HL-60/S4 treated with retinoic acid at 250 ng/mL for 4 days and 3 days (cell line): ENCODE data around the gene ISG15.

Experiments used
- in situ Hi-C: fragments of 300-500 bp; cut with MboI; formaldehyde crosslinking; loops from 2 replicates; pipeline ENCODE4 v1.7.0; 2022; ENCODE audit warnings: low sequenced_read_pairs

Gene ISG15

DNA sequence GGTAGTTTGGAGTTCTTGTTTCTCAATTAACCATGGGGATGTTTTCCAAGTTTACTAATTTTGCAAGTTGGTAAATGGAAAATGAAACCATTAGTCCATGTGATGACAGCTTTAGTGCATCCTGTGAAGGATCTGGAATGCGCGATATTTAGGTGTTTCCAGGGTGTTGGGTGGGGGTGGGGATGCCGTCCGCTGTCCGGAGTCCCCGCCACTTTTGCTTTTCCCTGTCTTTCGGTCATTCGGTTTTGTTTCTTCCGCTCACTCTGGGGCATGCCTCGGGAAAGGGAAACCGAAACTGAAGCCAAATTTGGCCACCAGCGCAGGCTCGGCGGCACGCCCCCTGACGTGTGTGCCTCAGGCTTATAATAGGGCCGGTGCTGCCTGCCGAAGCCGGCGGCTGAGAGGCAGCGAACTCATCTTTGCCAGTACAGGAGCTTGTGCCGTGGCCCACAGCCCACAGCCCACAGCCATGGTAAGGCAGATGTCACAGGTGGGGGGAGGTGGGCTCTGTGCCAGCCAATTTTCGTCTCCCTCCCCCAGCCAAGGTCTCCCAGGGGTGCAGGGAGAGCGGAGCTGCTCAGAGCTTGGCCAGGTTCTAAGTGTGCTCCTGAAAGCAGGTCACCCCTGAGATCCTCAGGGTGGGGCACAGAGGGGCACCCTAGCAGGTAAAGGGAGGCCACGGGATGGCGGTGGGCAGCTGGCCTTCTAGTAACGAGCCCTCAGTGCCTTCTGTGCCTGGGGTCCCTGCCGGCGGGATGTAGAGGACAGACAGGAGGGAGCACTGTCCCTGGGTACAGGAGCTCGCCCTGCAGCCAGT, at the start of gene ISG15:
TSS of gene ISG15 (plus strand) at position 393 of the 817 bp plus-strand sequence. CDS start at position 470, 77 bp downstream.
- in situ Hi-C loops, result no loop called here

DNA sequence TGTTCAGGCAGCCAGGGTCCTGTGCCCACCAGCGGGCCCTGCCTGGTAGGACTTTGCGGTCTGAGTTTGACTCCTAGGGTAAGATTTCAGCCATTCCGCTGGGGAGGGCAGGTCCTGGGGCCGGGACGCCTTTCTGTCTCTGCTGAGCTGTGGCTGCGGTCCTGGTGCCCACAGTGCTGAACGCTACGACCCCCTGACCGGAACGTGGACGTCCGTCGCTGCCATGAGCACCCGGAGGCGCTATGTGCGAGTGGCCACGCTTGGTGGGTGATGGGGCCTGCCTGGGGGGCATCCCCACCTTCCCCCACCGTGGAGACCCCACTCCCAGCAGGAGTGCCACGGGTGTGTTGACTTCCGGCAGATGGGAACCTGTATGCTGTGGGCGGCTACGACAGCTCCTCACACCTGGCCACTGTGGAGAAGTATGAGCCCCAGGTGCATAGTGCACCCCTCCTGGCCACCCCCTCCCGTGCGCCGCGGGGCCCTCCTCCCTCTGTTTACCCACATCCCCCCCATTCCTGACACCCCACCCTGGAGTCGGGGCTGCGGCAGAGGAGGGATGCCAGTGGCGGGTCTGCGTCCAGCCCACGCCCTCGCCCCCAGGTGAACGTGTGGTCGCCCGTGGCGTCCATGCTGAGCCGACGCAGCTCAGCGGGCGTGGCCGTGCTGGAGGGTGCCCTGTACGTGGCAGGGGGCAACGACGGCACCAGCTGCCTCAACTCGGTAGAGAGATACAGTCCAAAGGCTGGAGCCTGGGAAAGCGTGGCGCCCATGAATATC, 49.4 kb upstream of the ISG15 start:
- in situ Hi-C loops, result no loop called here

DNA sequence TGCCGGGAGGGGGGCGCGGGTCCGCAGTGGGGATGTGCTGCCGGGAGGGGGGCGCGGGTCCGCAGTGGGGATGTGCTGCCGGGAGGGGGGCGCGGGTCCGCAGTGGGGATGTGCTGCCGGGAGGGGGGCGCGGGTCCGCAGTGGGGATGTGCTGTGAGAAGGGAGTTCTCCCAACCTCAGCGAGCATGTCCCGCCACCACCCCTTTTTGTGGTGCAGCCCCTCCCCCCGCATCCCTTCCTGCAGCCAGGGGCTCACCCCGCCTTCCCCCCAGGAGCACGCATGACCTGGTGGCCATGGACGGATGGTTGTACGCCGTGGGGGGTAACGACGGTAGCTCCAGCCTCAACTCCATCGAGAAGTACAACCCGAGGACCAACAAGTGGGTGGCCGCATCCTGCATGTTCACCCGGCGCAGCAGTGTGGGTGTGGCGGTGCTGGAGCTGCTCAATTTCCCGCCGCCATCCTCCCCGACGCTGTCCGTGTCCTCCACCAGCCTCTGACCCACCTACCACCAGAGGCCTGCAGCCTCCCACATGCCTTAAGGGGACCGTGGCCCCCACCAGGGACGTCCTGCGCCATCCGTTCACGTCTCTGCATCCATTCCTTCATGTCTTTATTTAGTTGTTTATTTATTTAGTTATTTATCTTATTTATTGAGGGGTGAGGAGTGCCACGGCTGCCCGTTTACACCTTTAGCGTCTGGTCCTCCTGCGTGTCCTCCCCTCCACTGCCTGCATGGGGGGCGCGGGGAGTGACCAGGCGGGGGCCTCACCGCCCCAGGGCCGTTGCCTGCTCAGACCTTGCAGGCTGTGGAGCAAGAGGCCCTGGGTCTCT, 48.4 kb upstream of the ISG15 start:
- in situ Hi-C loops, result no loop called here

DNA sequence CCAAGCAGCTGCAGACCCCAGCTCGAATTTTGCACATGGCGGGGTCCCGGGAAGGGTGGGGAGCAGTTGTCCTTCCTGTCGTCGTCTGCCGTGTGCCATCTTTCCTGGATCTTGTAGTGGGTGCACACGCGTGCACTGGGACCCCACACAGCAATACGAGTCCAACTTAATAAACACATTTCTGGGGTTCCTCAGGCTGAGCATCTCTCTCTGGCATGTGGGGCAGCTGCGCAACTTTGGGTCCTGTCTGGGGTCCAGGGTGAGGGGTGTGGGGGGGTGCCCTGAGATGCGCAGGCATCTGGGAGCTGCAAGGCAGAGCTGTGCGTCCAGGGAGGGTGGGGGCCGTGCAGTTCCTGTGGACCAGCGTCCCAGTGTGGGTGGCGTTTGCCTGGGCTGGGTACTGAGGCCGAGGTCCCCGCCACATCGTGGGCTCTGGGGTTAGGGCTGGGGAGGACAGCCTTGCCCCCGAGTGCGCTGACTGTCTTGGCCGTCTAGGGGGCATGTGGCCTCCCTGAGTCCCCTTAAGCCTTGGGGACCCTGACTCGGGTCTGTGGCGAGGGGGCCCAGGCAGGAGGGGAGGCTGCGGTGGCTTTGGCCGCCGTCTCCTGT, 47.7 kb upstream of the ISG15 start:
- in situ Hi-C loops, result no loop called here

DNA sequence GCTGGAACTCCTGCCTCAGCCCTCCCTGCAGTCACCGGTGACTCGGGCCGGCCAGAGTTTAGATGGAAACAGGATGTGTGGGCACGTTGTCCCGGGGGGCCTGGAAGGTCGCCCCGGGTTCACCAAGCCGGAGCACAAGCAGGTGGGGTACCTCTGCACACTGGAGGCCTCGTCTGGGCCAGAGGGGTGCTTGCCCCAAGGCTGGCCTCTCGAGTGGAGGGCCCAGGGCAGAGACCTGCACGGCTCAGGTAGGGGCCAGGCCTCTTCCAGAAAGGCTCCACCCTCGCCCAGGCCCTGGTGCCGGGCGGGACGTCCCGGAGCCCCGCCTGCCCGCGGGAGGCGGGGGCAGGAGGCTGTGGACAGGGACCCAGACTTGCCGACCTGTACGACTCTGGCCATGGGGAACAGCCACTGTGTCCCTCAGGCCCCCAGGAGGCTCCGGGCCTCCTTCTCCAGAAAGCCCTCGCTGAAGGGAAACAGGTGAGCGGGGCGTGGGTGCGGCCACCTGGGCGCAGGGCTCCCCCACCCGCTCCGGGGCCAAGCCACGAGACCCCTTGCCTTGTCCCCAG, 47.1 kb upstream of the ISG15 start, which contains the start of gene PLEKHN1:
TSS of gene PLEKHN1 (plus strand) at position 348 of the 569 bp plus-strand sequence. CDS start at position 398, 50 bp downstream.
- in situ Hi-C loops, result no loop called here

DNA sequence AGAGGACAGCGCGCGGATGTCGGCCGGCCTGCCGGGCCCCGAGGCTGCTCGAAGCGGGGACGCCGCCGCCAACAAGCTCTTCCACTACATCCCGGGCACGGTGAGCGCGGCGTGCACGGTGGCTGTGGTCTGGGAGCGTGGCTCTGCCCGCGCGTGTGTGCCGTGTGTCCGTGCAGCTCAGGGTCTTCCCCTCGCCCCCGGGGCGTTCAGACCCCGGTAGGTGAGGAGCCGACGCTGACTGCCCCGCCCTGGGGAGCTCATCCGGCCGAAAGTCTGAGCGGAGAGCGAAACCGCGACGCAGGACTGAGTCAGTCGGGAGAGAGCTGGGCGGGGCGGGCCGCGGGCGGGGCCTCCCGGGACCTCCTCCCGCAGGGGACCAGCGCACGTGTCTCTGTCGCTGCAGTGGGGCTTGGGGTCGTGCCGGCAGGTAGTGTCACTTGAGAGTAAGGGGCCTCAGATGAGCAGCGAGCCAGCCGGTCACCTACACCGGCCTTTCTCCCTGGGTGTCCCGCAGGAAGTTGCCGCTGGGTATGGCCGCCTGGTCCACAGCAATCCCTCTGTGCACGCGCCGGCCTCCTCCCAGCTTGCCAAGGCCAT, 46.5 kb upstream of the ISG15 start:
- in situ Hi-C loops, result no loop called here

DNA sequence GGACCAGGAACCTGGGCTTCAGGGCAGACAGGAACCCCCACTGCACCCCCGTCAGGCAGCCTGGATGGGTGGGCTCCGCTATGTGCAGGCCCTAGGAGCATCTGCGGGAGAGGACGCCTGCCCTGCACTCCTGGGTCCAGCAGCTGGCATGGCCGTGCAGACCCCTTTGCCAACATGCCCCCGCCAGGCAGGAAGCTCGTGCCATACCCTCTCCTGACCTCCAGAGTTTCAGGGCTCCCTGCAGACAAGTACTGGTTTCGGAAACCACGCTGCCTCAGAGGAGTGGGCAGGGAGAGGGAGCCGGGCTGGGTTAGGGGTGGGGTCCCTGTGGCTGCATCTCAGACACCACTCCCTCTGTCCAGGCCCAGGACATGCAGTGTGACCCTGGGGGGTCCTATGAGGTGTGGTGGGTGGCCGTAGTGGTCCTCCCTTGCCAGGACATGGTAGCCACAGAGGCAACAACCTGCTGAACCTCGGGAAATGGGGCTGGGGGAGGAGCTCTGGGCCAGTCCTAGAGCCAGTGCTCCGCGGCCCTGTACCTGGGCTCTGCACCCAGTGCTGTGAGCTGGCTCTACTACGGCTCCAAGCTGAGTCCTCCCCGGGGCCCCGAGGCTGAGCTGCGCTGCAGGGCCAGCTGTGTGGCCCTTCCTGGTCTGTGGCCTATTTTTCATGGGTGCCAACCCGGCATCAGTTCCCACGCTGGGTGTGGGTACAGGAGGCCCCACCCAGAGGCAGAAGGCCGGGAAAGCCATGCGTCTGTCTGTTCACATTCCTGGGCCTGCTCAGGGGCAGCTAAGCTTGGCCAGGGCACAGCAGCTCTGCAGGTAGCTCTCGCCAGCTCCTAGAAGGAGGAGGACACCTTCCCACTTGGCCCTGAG, 45.6 kb upstream of the ISG15 start:
- in situ Hi-C loops, result no loop called here

DNA sequence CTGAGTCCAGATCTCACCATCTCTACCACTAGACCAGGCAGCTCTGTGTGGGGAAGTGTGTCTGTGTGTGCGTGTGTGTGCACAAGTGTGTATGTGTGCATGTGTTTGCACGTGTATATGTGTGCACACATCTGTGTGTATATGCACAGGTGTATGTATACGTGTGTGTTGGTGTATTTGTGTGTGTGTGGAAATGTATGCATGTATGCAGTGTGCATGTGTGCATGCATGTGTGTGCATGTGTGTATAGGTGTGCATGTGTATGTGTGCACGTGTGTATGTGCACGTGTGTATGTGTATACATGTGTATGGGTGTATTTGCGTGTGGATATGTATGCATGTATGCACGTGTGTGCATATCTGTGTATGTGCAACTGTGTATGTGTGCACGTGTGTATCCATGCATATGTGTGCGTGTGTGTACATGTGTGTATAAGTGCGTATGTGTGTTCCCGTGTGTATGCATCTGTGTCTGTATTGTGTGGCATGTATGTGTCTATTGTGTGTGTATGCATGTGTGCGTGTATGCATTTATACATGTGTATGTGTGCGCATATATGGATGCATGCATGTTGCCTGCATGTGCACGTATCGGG, 43.9 kb upstream of the ISG15 start:
- in situ Hi-C loops, result no loop called here

DNA sequence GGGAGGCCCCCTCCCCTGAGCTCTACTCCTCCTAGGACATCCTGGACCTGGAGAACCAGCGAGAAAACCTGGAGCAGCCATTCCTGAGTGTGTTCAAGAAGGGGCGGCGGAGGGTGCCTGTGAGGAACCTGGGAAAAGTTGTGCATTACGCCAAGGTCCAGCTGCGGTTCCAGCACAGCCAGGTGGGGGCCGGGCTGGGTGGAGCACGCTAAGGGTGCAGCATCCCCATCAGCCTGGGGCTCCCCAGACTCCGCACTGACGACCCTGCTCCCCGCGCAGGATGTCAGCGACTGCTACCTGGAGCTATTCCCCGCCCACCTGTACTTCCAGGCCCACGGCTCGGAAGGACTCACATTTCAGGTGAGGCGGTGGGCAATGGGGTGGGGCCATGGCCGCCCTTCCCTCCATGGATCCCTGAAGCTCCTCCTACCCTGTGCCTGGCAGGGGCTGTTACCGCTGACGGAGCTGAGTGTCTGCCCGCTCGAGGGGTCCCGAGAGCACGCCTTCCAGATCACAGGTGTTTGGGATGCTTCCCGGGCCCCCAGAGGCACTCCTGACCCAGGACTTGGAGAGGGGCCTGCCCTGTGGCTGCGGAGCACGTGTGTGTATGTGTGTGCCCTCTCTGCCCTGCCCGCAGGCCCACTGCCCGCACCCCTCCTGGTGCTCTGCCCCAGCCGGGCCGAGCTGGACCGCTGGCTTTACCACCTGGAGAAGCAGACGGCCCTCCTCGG, 42.9 kb upstream of the ISG15 start:
- in situ Hi-C loops, result no loop called here

DNA sequence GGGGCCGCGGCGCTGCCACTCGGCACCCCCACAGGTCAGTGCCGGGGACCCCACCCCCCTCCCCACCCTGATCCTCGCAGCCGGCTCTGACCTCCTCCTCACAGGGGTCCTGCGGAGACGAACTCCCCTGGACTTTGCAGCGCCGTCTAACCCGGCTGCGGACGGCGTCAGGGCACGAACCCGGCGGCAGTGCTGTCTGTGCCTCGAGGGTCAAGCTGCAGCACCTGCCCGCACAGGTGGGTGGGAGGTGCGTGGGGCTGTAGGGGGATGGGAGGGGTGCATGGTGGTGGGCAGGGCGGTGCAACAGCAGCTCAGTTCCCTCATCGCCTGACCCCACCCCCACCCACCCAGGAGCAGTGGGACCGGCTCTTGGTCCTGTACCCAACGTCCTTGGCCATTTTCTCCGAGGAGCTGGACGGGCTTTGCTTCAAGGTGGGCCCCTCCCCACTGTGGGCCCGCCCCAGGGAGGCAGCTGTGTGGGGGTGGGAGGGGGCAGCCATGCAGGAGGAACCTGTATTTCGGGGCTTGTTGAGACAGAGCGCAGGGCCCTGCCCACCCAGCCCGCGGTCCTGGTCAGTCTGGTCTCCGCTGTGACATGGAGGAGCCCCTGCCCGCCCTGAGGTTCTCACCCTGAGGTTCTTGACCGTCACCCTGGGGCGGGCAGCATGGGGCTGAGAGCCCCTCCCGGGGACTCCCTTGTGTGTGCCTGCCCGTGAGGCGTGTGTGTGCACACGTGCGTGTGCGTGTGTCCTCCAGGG, 42.1 kb upstream of the ISG15 start:
- in situ Hi-C loops, result no loop called here

DNA sequence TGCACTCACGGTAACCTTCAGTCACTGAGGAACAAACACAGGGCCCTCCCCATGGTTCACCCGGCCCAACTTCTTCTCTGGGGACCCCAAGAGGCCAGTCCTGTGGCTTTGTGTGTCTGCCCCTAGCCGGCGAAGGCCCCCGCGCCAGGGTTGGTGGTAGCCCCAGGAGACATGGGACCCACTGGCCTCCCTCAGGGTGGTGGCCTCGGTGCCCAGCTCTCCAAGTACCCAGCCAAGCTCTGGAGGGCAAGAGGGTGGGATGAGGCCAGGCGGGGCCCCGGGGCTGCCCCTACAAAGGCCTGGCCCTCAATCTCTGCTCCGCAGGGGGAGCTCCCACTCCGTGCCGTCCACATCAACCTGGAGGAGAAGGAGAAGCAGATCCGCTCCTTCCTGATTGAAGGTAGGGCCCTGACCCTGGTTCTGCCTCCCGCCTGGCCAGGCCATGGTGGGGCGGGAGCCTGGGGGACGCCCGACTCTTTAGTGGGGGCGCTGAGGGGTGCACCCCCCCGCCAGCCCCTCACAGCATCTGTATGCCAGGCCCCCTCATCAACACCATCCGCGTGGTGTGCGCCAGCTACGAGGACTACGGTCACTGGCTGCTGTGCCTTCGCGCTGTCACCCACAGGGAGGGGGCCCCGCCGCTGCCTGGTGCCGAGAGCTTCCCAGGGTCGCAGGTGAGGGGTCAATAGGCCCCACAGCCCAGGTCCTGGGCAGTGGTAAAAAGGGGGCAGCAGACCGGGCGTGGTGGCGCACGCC, 41.4 kb upstream of the ISG15 start:
- in situ Hi-C loops, result no loop called here

DNA sequence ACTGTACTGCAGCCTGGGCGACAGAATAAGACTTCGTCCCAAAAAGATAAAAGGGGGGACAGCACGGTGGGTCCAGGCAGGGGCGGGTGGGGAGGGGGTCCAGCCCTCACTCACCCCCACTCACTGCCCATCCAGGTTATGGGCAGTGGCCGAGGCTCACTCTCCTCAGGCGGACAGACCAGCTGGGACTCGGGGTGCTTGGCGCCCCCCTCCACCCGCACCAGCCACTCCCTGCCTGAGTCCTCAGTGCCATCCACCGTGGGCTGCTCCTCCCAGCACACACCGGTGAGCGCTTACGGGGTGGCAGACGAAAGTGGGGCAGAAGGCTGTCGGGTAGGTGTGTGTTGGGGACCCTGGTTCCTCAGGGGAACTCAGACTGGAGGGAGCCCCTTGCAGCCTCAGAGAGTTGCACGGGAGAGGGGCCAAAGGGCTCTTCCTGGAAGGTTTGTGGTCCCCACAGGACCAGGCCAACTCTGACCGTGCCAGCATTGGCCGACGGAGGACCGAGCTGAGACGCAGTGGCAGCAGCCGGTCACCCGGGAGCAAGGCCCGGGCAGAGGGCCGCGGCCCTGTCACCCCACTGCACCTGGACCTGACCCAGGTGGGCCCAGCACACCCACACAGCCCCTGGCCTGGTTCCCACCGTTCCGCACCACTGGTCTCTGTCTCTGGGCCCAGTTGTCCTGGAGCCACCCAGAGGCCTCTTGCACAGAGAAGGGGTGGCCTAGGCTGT, 40.4 kb upstream of the ISG15 start:
- in situ Hi-C loops, result no loop called here

DNA sequence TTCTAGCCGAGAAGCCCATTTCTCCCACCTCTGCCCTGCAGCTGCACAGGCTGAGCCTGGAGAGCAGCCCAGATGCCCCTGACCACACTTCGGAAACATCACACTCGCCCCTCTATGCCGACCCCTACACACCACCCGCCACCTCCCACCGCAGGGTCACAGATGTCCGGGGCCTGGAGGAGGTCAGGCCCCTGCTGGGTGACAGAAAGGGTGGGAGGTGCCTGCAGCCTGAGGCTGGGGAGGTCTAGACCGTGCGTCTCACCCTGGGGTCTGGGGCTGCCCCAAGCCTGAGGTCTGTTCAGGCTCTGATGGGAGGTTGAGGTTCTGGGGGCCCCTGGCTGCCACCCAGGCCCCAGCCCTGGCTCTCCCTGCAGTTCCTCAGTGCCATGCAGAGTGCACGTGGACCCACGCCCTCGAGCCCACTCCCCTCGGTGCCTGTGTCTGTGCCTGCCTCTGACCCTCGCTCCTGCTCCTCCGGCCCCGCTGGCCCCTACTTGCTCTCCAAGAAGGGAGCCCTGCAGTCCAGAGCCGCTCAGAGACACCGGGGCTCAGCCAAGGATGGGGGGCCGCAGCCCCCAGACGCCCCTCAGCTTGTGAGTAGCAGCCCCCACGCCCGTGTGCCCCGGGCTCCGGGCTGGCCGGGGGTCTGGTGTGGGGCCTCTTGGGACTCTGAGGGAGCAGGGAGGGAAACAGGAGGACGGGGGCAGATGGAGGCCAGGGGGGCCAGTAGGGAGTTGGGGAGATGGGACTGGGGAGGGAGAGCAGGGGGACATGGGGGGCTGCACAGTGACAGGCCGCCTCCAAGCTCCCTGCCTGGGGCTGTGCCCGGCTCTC, 39.6 kb upstream of the ISG15 start:
- in situ Hi-C loops, result no loop called here

DNA sequence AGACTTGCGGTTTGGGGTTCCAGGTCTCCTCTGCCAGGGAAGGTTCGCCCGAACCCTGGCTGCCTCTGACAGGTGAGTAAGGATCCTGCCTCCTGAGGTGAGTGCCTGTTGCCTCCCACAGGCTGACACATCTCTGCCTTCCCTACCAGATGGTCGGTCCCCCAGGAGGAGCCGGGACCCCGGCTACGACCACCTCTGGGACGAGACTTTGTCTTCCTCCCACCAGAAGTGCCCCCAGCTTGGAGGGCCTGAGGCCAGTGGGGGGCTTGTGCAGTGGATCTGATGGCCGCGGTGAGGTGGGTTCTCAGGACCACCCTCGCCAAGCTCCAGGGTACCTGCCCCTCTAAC, 39.0 kb upstream of the ISG15 start:
- in situ Hi-C loops, result no loop called here

DNA sequence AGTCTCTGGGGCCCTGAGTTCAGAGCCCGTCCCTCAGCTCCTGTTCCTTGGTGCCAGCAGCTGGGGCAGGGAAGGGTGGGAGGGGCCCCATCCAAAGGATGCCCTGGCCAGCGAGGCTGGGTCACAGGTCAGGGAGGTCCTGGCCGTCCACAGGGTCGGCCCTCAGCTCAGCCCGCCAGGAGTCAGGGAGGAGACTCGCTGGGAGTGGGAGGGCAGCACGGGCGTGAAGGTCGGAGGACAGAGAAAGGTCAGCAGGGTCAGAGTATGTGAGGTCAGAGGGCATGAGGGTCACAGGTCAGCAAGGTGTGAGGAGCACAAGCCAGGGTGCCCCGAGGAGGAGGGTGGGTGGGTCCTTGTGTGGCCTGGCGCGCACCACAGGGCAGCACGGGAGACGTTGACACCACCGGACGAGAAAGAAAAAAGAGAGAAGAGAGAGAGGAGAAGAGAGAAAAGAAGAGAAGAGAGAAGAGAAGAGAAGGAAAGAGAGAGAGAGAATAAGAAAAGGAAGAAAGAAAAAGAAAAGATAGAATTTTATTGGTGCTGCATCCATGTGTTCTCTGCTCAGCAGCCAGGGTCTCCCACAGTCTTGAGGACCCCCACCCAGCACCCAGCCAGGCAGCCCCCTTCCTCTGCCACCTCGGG, 38.5 kb upstream of the ISG15 start:
- in situ Hi-C loops, result no loop called here
